PC-3 (cell line): ENCODE results near the gene ST6GALNAC3.

Experiments used
- EZH2phosphoT487 ChIP-seq: fragments of 300-600 bp; sonication (generic); IDR thresholded peaks from 2 replicates; pipeline ENCODE4 v1.6.1; 2018; ENCODE audit warnings: mild to moderate bottlenecking, antibody characterized with exemption, low read length, borderline replicate concordance
- TF ChIP-seq, protein P1 (sequence below): fragments of 300-600 bp; sonication (generic); conservative IDR thresholded peaks from 2 replicates; pipeline ENCODE4 v1.5.1; 2017; ENCODE audit warnings: antibody characterized with exemption, low read depth, mild to moderate bottlenecking, low read length

DNA sequence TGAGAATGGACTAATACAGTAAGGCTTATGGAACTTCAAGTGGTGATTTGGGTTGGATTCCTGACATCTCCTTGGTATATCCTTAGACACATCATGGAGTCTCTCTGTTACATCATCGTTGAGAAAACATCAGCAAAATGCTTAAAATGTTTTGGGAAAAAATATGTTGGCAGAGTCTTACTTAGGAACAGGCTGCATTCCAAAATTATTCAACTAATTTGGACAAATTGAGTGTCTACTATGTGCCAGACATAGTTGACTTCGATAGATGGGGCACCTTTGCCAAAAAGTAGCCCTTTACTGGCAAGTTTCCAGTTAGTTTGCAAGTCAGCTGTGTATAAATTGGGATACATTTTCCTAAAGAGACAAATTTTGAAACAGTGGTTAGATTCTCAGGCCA is 539.3 kb downstream of the ST6GALNAC3 start:
- TF ChIP-seq, protein P1, sequence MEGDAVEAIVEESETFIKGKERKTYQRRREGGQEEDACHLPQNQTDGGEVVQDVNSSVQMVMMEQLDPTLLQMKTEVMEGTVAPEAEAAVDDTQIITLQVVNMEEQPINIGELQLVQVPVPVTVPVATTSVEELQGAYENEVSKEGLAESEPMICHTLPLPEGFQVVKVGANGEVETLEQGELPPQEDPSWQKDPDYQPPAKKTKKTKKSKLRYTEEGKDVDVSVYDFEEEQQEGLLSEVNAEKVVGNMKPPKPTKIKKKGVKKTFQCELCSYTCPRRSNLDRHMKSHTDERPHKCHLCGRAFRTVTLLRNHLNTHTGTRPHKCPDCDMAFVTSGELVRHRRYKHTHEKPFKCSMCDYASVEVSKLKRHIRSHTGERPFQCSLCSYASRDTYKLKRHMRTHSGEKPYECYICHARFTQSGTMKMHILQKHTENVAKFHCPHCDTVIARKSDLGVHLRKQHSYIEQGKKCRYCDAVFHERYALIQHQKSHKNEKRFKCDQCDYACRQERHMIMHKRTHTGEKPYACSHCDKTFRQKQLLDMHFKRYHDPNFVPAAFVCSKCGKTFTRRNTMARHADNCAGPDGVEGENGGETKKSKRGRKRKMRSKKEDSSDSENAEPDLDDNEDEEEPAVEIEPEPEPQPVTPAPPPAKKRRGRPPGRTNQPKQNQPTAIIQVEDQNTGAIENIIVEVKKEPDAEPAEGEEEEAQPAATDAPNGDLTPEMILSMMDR = no peak
- no peak for TF ChIP-seq EZH2phosphoT487
